HG03066 (cell line): ENCODE data around the gene PIR.

Experiments
- ATAC-seq: cut with Tn5 transposase; IDR thresholded peaks from one replicate; pipeline ENCODE4 v1.9.1; 2021; ENCODE audit warnings: low read depth; ENCODE audit not compliant: unreplicated experiment

PIR gene

GRCh38 chrX:15358533-15358932 is 134.6 kb downstream of the PIR start:
- no peak for ATAC-seq

GRCh38 chrX:15356444-15356843 is 136.7 kb downstream of the PIR start:
- no peak for ATAC-seq

- ATAC-seq, result no peak
Observed at GRCh38 chrX:15350329-15350996, 142.7 kb downstream of the PIR start.

GRCh38 chrX:15349046-15349445 is 144.1 kb downstream of the PIR start:
- no peak for ATAC-seq

- ATAC-seq, result no peak
Observed at GRCh38 chrX:15345976-15346375, 147.2 kb downstream of the PIR start.

GRCh38 chrX:15344106-15344505 is 149.0 kb downstream of the PIR start:
- no peak for ATAC-seq

- ATAC-seq, result no peak
Observed at GRCh38 chrX:15343075-15343476, 150.1 kb downstream of the PIR start.

GRCh38 chrX:15340867-15341266 is 152.3 kb downstream of the PIR start:
- no peak for ATAC-seq

- no peak for ATAC-seq
Observed at GRCh38 chrX:15336023-15336413, 157.1 kb downstream of the PIR start.

- peak; percentile 98 for ATAC-seq
Observed at GRCh38 chrX:15335135-15336022, 157.8 kb downstream of the PIR start, which contains the start of gene PIGA. Gene PIGA, minus strand, starts transcription at chrX:15335523. Its CDS starts 3,593 bp downstream, at chrX:15331930.
